Tibial nerve (tissue), 4 donors: ENCODE measurements around the gene CD300E.
"Not testable (repeated sequence)": the region's sequence is repeated elsewhere in the genome, so short reads cannot be mapped to it uniquely, and the experiment has no call there.

ENCODE experiments used
- CTCF ChIP-seq, 5 experiments: fragments of 200-600 bp in 3 of 5; fragments of 450-650 bp in 2 of 5; sonication (generic) in 3 of 5; IDR thresholded peaks; one replicate each; pipeline ENCODE4 v1.5.1; 2016 to 2019; ENCODE audit warnings: antibody characterized with exemption in 5 of 5, mild to moderate bottlenecking in 3 of 5, moderate library complexity in 2 of 5
- EP300 ChIP-seq, 2 donors: sonication (generic); formaldehyde crosslinking; IDR thresholded peaks; one replicate each; pipeline ENCODE4 v1.6.1; 2017; ENCODE audit warnings: antibody characterized with exemption in 2 of 2, mild to moderate bottlenecking in 1 of 2

- not testable (repeated sequence) for TF ChIP-seq EP300, CTCF (IDR thresholded peaks at IDR 0.05)
Observed at GRCh38 chr17:74636541-74637085, 13.1 kb upstream of the CD300E start.
